NK-92 treated with Interleukin-12 subunit alpha and Interleukin-12 subunit beta, amount 100 ng/mL, for 24 hours (cell line): ENCODE results near the gene CYP27B1.

Experiments used
- DNase-seq: peaks from one replicate; lab custom pipeline; 2025; lab: John Stamatoyannopoulos, UW

CYP27B1 gene

DNA sequence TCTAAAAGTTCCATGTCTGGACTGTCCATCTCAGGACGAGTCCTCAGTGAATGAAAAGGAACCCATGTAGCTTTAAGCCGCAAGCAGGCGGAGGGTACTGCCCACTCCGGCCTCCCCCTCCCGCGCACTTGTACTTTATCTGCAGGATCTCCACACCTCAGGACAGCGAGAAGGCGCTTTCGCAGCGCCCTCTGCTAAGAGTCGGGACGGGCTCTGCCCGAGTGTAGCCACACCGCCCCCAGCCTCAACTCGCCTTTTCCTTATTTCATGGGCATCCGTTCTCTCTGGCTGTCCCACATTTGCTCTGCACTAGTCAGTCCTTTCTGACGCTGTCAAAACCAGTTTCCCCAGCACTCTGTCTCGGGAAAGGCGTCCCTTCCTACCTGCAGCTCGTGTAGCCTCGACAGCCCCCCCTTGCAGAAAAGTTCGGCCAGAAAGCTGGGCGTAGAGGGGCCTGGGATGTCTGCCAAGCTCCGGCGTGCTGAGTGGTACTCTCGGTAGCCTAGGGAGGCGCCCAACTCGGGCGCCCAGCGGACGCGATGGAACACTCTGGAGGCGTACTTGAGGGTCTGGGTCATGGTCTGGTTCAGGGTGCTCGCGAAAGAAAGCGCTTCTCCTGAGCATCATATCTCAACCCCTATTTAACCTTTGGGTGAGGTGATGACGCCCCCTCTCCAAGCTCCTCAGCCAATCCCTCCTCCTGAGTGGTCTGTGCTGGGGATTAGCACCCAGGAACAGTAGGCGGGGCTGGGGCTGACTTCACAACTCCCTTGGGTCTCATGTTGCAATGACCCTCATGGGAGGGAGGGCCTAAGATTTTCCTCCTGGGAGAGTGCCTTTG is at the start of gene CYP27B1:
Gene CYP27B1, minus strand, starts transcription at position 615 of the 841 bp plus-strand sequence. Its CDS starts 37 bp downstream, at position 578.
- DNase-seq: no peak

DNA sequence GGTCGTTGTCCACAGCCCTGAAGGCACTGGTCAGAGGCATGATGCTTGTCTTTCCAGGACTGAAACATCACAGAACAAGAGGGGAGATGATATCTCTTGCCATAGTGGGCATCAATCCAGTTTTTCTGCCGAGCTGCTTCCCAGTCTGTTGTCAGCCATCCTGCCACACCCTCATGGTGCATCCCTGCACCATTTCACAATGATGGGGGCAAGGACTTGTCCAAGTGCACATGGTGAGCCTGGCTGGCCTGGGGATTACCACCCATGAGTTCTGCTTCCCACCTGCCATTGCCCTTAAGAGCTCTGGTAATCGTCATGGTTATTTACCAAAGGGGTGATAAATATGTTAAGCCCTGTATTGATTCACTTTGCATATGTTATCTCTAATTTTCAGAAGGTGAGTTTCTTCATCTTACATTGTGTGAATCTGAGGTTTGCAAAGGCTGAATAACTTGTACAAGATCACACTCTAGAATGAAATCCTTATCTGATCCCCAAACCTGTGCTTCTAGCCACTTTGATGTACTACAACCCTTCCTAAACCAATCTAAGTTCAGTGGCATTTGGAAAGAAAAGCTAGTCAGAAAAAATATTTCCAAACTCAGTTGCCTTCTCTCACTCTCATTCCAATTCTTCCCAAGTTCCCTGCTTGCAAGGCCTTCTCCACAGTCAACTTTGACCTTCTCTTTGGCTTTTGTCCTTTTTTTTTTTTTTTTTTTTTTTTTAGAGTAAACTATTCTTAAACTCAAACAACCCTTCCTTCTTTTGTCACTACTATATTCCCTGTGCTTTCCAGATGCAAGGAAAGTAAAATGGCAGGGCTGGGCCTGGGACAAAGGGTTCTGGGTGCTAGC is 49.4 kb upstream of the CYP27B1 start:
- no peak for DNase-seq

DNA sequence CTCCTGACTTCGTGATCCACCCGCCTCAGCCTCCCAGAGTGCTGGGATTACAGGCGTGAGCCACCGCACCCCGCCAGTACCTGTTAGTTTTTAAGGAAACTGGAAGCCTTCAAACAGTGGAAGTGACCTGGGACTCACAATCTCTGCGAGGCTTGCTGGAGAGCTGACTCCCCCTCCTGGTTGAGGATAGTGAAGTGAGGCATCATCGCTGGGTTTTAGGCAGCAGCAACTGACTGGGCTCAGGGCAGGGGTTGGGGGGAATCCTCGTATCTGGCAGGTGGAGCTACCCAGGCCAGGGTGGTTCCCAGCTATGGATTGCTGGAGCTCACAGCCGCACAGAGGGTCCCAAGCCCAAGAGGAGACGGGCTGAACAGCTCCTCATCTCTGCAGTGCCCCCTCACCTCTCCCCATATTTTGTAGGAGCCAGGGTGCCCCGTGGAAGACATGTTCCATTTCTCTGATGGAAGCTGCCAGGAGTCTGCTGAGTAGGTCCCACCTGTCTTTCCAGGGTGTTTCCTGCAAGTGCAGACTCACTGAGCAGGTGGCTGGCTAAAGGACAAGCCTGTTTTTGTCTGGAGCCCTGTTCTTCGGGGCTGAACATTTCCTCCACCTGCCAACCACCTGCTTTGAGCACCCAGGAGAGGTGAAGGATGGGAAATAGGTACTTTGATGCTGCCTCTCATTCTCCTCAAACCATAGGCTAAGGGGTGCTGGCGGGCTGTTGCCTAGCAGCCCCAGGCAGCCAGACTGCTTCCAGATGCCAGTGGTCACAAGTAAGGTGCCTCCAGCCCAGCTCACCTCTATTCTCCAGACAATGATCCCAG is 48.5 kb upstream of the CYP27B1 start:
- DNase-seq: no peak

DNA sequence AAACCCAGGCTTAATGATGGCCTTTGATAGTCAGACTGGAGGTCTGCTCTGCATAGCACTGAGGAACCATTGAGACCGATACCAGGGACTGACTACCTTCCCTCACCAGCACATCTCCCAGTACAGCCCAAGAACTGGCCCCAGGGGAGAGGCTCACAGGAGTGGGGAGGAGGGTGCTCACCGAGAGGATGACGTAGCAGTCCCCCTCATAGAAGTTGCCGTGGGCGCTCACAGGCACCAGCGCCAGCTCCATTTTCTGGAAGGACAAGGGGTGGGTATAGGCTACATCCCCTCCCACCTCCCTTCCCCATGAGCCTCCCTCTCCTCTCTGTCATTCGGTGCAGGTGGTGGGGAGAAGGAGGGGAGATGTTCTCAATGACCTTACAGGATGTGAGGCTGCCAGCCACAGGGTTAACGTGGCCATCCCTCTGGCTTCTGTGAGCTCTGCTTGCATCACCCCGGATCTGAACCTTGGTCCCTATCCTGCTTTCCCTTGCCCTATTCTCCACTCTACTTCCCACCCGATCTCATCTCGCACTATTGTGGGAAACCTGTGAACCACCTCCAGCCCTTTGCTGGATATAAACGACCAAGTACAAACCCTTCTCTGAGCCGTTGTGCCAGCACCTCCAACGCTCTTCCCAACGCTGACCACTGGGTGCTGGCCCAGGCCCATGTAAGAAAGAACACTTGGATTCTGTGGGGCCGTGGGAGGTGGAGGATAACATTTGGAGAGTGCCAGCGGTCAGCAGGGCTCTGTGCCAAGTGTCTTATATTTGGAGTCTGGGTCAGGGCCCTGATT is 47.3 kb upstream of the CYP27B1 start:
- DNase-seq: no peak

GRCh38 chr12:57813111-57813970 is 46.5 kb upstream of the CYP27B1 start:
- no peak for DNase-seq

GRCh38 chr12:57811028-57811755 is 44.3 kb upstream of the CYP27B1 start:
- no peak for DNase-seq

DNA sequence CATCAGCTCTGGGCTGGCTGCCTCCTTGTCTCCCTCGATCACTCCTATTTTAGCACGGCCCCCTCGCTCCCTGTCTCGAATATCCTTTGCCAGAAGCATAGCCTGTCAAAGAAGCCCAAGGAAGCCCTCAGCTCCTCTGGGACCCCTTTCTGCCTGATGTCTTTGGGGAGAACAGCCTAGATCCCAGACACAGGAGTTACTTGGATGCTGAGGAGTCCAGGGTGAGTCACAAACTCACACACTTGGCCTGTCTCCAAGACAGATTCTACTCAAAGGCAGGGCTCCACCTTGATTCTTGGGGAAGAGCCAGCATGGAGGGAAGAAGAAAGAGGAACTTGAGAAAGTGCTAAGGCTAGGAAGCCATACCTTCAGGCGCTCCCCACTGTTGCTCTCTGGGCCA is 43.6 kb upstream of the CYP27B1 start:
- no peak for DNase-seq

GRCh38 chr12:57809425-57809824 is 42.5 kb upstream of the CYP27B1 start:
- no peak for DNase-seq

- no peak for DNase-seq
Observed at GRCh38 chr12:57808351-57808750, 41.5 kb upstream of the CYP27B1 start.

DNA sequence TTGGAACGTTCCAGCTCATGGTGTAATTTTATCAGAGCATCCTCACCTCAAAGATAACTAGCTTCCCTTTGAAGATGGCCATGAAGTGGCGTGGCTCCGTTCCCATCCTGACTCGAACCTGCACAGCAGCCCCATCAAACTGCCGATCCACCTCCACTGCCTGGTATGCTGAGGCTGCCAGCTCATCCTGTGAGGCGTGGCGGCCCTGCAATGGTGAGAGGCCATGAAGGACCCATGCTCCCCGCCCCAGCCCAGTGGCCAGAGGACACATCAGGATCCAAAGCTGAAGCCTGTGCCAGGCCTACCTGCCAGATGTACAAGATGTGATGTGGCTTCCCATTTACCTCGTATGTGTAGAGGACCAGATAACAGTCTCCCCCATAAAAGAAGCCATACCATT is 40.4 kb upstream of the CYP27B1 start:
- DNase-seq: no peak

- no peak for DNase-seq
Observed at GRCh38 chr12:57806677-57807076, 39.8 kb upstream of the CYP27B1 start.

DNA sequence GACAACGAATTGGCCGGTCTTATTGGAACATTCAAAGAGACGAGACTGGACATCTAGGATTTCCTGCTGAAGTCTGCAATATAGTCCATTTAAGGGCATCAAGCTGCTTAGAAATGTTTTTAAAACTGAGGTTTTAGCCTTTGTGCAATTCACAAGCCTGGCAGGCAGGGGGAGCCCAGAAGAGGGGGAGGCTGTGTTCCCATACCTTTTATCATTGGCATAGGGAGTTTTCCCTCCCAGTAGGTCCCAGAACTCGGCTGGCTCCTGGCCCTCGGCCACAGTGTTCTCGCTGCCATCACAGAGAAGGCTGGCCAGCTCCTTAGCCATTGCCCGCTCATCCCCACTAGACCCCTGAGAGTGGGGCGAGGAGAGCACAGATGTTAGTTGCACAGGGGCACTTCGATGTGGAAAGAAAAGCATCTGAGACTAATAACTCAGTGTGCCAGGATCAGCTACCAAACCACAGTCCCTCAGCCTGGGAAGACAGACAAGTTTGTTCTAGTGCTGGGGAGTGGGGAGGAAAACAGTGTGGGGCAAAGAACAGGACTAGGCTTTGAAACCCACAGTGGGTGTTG is 36.5 kb upstream of the CYP27B1 start:
- no peak for DNase-seq

GRCh38 chr12:57802607-57803006 is 35.7 kb upstream of the CYP27B1 start:
- DNase-seq: no peak

DNA sequence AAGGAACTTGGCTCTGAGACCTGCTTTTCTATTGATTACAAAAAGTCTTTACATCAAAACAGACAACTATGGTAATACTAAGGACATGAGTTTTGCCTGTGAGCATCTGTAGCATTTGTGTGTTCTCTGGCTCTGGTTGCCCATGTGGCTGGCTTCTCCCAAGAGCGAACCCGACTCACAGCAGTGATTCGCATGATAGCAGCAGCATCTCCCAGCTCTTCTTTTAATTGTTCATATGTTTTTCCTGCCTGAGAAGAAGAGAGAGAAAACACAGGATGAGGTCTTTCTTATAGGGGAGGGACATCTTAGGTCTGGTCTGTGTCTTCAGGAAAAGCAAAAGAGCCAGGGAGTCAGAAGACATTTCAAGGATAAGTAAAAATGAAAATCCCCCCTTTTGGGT is 34.1 kb upstream of the CYP27B1 start:
- no peak for DNase-seq

DNA sequence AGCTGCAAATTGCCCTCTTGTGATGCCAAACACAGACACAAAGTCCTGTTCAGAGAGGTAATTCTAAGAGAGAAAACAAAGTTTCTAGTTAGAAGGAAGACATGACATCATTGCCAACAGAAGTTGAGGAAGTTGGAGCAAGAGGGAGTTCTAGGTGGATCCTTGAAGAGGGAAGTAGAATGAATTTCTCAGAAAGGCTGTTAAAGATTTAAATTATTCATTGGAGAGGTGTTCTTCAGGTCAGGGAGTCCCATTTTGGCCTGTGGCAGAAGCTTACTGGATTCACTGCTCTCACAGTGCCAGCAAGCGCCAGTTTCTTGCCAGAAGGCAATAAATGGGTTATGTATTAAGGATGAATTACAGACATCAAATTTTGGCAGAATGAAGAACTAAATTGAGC is 31.1 kb upstream of the CYP27B1 start:
- DNase-seq: no peak

- DNase-seq: no peak
Observed at GRCh38 chr12:57796996-57797395, 30.1 kb upstream of the CYP27B1 start.

DNA sequence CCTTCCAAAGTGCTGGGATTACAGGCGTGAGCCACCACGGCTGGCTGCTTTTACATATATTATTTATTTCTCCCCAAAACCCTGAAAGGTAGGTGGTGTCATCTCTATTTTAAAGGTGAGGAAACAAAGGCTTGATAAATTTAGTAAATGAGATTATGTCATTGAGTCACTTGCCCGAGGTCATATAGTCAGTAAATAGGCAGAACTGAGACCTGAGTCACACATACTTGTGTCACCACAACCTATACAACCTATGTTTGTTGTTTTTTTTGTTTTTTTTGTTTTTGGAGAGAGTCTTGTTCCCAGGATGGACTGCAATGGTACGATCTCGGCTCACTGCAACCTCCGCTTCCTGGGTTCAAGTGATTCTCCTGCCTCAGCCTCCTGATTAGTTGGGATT is 28.5 kb upstream of the CYP27B1 start:
- no peak for DNase-seq

GRCh38 chr12:57793920-57794319 is 27.0 kb upstream of the CYP27B1 start:
- no peak for DNase-seq

DNA sequence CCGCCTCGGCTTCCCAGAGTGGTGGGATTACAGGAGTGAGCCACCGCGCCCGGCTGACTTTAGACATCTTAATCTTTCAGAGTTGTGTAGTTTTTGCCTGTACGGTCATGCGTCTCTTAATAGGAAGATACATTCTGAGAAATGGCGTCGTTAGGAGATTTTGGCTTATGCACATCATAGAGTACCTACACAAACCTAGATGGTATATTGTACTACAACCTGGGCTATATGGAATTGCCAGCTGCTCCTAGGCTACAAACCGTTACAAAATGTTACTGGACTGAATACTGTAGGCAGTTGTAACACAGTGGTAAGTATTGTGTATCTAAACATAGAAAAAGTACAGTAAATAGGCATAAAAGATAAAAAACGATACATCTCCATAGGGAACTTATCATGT is 17.0 kb upstream of the CYP27B1 start:
- DNase-seq: no peak

DNA sequence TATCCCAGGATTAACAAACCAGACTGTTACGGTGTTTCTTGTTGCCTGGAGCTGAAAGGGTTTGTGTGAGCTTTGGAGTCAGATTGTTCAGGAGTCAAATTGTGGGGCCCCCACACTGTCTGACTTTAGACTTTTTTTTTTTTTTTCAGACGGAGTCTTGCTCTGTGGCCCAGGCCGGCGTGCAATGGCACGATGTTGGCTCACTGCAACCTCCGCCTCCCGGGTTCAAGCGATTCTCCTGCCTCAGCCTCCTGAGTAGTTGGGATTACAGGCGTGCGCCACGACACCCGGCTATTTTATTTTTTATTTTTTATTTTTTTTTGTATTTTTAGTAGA is 16.6 kb upstream of the CYP27B1 start:
- no peak for DNase-seq
